ENCODE measurements around the gene GRK6. TPM values are rescaled to one million over a fixed set of nuclear protein-coding genes. Genes with fewer than 3 reads are reported as not detected.

GRK6 gene
- total RNA-seq, 2 experiments from 2014 or later = 186 to 192 TPM

DNA sequence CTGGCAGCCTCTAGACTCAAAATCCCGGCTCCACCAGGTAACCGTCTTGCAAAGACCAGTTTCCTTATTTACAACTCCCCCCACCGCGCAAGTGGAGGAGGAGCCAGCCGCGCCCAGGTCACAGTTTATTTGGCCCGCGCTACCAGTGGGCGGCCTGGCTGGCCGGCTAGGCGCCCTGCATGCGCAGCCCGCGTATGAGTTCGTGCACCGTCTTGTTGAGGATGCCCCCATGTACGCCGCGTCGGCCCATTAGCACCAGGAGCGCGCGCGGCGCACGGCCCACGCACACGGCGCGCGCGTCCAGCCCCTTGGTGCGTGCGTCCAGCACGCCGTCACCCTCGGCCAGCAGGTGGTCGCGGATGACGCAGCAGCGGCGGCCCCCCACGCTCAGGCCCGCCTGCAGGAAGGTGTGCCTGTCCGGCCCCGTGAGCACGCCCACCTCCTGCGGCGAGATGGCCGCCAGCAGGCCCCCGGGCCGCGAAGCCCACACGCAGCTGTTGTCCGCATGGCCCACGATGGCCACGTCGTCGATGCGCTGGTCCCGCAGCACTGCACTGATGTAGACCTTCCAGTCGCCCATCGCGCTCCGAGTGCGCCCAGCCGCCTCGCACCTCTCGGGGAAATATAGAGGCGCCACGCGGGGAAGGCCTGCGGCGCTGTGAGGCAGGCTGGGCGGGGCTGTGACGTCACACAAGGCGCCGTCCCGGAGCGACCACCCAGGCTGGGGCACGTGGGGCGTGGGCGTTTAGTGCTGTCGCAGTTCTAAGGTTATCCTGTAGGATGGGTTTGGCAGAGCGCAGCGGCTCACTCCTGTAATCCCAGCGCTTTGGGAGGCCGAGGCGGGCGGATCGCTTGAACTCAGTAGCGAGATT is 26.2 kb upstream of the GRK6 start, which contains the start of gene PFN3:
PFN3 (minus strand) TSS at position 665 of the 872 bp plus-strand sequence; CDS start at position 580, 85 bp downstream.
- Mint-ChIP-seq H3K36me3 (ENCODE audit: low read depth) (no peaks in the 10 kb centered on the region), H3K9me3 (no peaks in the 10 kb centered on the region), H3K4me1 (ENCODE audit: low read depth) (peaks cover 23% of the 10 kb centered on the region), H3K27me3 (no peaks in the 10 kb centered on the region), H3K27ac (no peak within 1 kb of the TSS), H3K4me3 (no peak within 1 kb of the TSS)
- TF ChIP-seq, protein P1, sequence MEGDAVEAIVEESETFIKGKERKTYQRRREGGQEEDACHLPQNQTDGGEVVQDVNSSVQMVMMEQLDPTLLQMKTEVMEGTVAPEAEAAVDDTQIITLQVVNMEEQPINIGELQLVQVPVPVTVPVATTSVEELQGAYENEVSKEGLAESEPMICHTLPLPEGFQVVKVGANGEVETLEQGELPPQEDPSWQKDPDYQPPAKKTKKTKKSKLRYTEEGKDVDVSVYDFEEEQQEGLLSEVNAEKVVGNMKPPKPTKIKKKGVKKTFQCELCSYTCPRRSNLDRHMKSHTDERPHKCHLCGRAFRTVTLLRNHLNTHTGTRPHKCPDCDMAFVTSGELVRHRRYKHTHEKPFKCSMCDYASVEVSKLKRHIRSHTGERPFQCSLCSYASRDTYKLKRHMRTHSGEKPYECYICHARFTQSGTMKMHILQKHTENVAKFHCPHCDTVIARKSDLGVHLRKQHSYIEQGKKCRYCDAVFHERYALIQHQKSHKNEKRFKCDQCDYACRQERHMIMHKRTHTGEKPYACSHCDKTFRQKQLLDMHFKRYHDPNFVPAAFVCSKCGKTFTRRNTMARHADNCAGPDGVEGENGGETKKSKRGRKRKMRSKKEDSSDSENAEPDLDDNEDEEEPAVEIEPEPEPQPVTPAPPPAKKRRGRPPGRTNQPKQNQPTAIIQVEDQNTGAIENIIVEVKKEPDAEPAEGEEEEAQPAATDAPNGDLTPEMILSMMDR (IDR thresholded peaks at IDR 0.05) = no peak
- Histone ChIP-seq H3K27ac (ENCODE audit: low read depth in 1 of 2, low read length in 2 of 2) (no peak within 1 kb of the TSS), H3K27me3 (ENCODE audit: control insufficient read depth in 1 of 2, insufficient read depth in 2 of 2, low read length in 2 of 2) (peaks cover 0 to 2% of the 10 kb centered on the region in 2 experiments), H3K4me3 (ENCODE audit: low read length) (no peak within 1 kb of the TSS), H3K9me3 (ENCODE audit: control insufficient read depth in 1 of 2, insufficient read depth in 1 of 2, low read length in 2 of 2) (no peaks in the 10 kb centered on the region), H3K36me3 (ENCODE audit: insufficient read depth, low read length) (no peaks in the 10 kb centered on the region), H3K4me1 (ENCODE audit: insufficient read depth, low read length) (peaks cover 32% of the 10 kb centered on the region)
- POLR2A ChIA-PET = interaction anchor here (11.0 kb wide), 1 partner anchor 49 kb away, joined by 435 read pairs; the partner anchor contains the start of gene PRR7
- DNase-seq (peak in 1 of 14 experiments; percentile 35), ATAC-seq (ENCODE audit: poor library complexity) (no peak)
- CTCF ChIA-PET = interaction anchor here (9.7 kb wide), 1 partner anchor 51 kb away, joined by 352 read pairs; the partner anchor contains the start of gene PRR7
- intact Hi-C loops (cut with DNase I, micrococcal nuclease) = loop anchor here in 1 of 2 experiments (10.0 kb wide), 1 partner anchor 665 kb away; no protein-coding TSS in a partner anchor

DNA sequence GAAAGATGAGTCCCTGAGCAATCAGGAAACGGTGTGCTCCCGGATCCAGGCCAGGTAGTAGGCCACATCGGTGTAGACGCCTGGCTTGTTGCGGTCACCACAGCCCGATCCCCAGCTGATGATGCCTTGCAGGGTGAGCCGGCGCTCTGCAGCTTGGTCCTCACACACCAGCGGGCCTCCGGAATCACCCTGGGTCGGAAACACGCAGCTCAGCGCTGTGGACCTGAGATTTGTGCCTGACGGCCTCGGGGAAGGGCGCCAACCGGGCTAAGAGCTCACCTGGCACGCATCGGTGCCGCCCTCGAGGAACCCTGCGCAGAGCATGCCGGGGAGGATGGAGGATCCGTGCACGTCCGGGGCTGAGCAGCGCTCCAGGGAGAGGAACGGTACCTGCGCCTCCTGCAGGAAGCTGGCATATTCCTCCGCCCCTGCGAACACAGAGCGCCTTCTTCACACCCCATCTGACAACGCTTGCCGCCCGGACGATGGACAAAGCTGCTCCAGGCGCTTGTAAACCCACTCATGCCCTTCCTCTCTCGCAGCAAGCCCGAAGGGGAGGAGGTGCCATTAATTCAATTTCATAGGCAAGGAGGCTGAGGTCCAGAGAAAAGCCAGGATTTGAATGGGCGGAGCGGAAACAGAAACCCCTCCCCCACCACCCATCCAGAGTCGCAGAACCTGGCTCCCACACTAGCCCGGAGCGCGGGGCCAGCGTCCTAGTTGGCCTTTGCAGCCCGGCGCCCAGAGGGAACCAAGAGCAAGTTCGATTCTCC is 24.0 kb upstream of the GRK6 start:
- no peaks in the 10 kb centered on the region for H3K36me3 ChIP-seq (ENCODE audit: insufficient read depth, low read length)
- peaks cover 41% of the 10 kb centered on the region for H3K4me1 ChIP-seq (ENCODE audit: insufficient read depth, low read length)
- peak overlapping the region; percentile 59 for H3K4me3 ChIP-seq (ENCODE audit: low read length)
- ATAC-seq (ENCODE audit: poor library complexity) (peak; percentile 68), DNase-seq (peak; percentile 52 to 89 (median 70))
- intact Hi-C loops (cut with DNase I, micrococcal nuclease) = loop anchor here (1.0 to 2.0 kb wide), 3 partner anchors 12 to 54 kb away; no protein-coding TSS in a partner anchor
- no peaks in the 10 kb centered on the region for H3K9me3 Mint-ChIP-seq
- H3K4me1 Mint-ChIP-seq (ENCODE audit: low read depth) = peaks cover 23% of the 10 kb centered on the region
- H3K4me3 Mint-ChIP-seq = peak overlapping the region; percentile 87
- no peaks in the 10 kb centered on the region for H3K27me3 Mint-ChIP-seq
- ChIA-PET CTCF (interaction anchor here (0.6 to 9.7 kb wide), 21 partner anchors 8 to 730 kb away, joined by 3 to 352 read pairs (median 11); partner anchors contain the start of genes GRK6, LMAN2, PRR7 and RGS14), POLR2A (interaction anchor here (0.9 to 11.0 kb wide), 19 partner anchors 12 to 95 kb away, joined by 3 to 435 read pairs (median 5); partner anchors contain the start of genes GRK6, LMAN2, PDLIM7 and PRR7)
- no peak overlapping the region for H3K27ac ChIP-seq (ENCODE audit: low read depth in 1 of 2, low read length in 2 of 2)
- no peaks in the 10 kb centered on the region for H3K9me3 ChIP-seq (ENCODE audit: control insufficient read depth in 1 of 2, insufficient read depth in 1 of 2, low read length in 2 of 2)
- peaks cover 0 to 2% of the 10 kb centered on the region in 2 experiments for H3K27me3 ChIP-seq (ENCODE audit: control insufficient read depth in 1 of 2, insufficient read depth in 2 of 2, low read length in 2 of 2)
- no peaks in the 10 kb centered on the region for H3K36me3 Mint-ChIP-seq (ENCODE audit: low read depth)
- TF ChIP-seq, protein P1 (IDR thresholded peaks at IDR 0.05) = peak; percentile 61
- H3K27ac Mint-ChIP-seq = peak overlapping the region; percentile 72

All from CD4-positive, alpha-beta T cell (primary cell).